Smooth muscle cell (in vitro differentiated cells): ENCODE results near the gene PPP1R16B. TPM values are rescaled to one million over a fixed set of nuclear protein-coding genes. Genes with fewer than 3 reads are reported as not detected.

Experiments
- DNase-seq: peaks from one replicate; lab custom pipeline; 2025; ENCODE audit not compliant: unreplicated experiment; lab: John Stamatoyannopoulos, UW
- H2AFZ ChIP-seq: fragments of 200-600 bp; sonication (generic); 2 replicates; pipeline ENCODE4 v1.6.0; 2016; ENCODE audit warnings: antibody characterized with exemption, low read depth, mild to moderate bottlenecking
- H3F3A ChIP-seq: fragments of 200-600 bp; sonication (generic); 2 replicates; pipeline ENCODE4 v1.6.0; 2017; ENCODE audit warnings: antibody characterized with exemption, low read depth
- H3K27ac ChIP-seq: fragments of 200-600 bp; sonication (generic); 2 replicates; pipeline ENCODE4 v1.5.1; 2016; ENCODE audit warnings: low read depth, mild to moderate bottlenecking
- H3K27me3 ChIP-seq: fragments of 200-600 bp; sonication (generic); 2 replicates; pipeline ENCODE4 v1.6.1; 2016; ENCODE audit warnings: low read depth, mild to moderate bottlenecking
- H3K36me3 ChIP-seq: fragments of 200-600 bp; sonication (generic); 2 replicates; pipeline ENCODE4 v1.5.1; 2016; ENCODE audit warnings: low read depth
- H3K4me1 ChIP-seq: fragments of 200-600 bp; sonication (generic); 2 replicates; pipeline ENCODE4 v1.5.1; 2016; ENCODE audit warnings: low read depth
- H3K4me2 ChIP-seq: fragments of 200-600 bp; sonication (generic); 2 replicates; pipeline ENCODE4 v1.6.0; 2016; ENCODE audit warnings: mild to moderate bottlenecking
- H3K4me3 ChIP-seq: fragments of 200-600 bp; sonication (generic); 2 replicates; pipeline ENCODE4 v1.5.1; 2016; ENCODE audit warnings: mild to moderate bottlenecking
- H3K79me2 ChIP-seq: fragments of 200-600 bp; sonication (generic); 2 replicates; pipeline ENCODE4 v1.6.0; 2016; ENCODE audit warnings: low read depth, mild to moderate bottlenecking
- H3K9ac ChIP-seq: fragments of 200-600 bp; sonication (generic); 2 replicates; pipeline ENCODE4 v1.6.0; 2016; ENCODE audit warnings: low read depth
- H3K9me3 ChIP-seq: fragments of 200-600 bp; sonication (generic); replicated peaks from 2 replicates; pipeline ENCODE4 v1.5.1; 2016; ENCODE audit warnings: low read depth
- H4K20me1 ChIP-seq: fragments of 200-600 bp; sonication (generic); 2 replicates; pipeline ENCODE4 v1.6.0; 2016; ENCODE audit warnings: low read depth
- WGBS: methylation state at CpG from one replicate; pipeline ENCODE4 v1.1.7; 2016; ENCODE audit warnings: low lambda C conversion rate; 5-methylcytosine and 5-hydroxymethylcytosine counted together
- polyA plus RNA-seq: library from polyadenylated mRNA; unstranded; fragments of >200 nt; fragmentation: Nextera tagmentation; extraction: Ambion mirVana; gene quantifications from 2 replicates; pipeline ENCODE4 v1.2.1, GENCODE V29; 2016
- total RNA-seq: library from RNA; depleted of rRNA; stranded (reverse); fragments of >200 nt; gene quantifications from 2 replicates; pipeline ENCODE4 v1.2.3, GENCODE V29; 2014
- TF ChIP-seq, protein P1 (sequence below): fragments of 200-600 bp; sonication (generic); IDR thresholded peaks from 2 replicates; pipeline ENCODE4 v1.5.1; 2017; ENCODE audit warnings: borderline replicate concordance, mild to moderate bottlenecking, antibody characterized with exemption; ENCODE audit not compliant: insufficient read depth, poor library complexity, severe bottlenecking

PPP1R16B gene
- total and polyA plus RNA-seq, 2 experiments from 2014 or later: not detected

DNA sequence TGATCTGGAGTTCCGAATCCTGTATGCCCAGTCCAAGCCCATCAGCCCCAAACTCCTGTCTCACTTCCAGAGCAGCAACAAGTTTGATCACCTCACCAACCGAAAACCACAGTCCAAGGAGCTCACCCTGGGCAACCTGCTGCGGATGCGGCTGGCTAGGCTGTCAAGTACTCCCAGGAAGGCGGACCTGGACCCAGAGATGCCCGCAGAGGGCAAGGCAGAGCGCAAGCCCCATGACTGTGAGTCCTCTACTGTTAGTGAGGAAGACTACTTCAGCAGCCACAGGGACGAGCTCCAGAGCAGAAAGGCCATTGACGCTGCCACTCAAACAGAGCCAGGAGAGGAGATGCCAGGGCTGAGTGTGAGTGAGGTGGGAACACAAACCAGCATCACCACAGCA, 146.1 kb downstream of the PPP1R16B start:
- Histone ChIP-seq H4K20me1 (no peaks in the 10 kb centered on the region), H3F3A (no peaks in the 10 kb centered on the region), H3K4me2 (no peak overlapping the region), H2AFZ (no peak overlapping the region), H3K27ac (no peak overlapping the region), H3K79me2 (no peaks in the 10 kb centered on the region), H3K36me3 (no peaks in the 10 kb centered on the region), H3K4me3 (no peak overlapping the region), H3K9ac (no peak overlapping the region), H3K4me1 (no peaks in the 10 kb centered on the region), H3K9me3 (no peaks in the 10 kb centered on the region), H3K27me3 (no peaks in the 10 kb centered on the region)
- TF ChIP-seq, protein P1, sequence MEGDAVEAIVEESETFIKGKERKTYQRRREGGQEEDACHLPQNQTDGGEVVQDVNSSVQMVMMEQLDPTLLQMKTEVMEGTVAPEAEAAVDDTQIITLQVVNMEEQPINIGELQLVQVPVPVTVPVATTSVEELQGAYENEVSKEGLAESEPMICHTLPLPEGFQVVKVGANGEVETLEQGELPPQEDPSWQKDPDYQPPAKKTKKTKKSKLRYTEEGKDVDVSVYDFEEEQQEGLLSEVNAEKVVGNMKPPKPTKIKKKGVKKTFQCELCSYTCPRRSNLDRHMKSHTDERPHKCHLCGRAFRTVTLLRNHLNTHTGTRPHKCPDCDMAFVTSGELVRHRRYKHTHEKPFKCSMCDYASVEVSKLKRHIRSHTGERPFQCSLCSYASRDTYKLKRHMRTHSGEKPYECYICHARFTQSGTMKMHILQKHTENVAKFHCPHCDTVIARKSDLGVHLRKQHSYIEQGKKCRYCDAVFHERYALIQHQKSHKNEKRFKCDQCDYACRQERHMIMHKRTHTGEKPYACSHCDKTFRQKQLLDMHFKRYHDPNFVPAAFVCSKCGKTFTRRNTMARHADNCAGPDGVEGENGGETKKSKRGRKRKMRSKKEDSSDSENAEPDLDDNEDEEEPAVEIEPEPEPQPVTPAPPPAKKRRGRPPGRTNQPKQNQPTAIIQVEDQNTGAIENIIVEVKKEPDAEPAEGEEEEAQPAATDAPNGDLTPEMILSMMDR: no peak
- no peak for DNase-seq
- 98% methylated on average over 9 of the region's 9 CpGs for WGBS

DNA sequence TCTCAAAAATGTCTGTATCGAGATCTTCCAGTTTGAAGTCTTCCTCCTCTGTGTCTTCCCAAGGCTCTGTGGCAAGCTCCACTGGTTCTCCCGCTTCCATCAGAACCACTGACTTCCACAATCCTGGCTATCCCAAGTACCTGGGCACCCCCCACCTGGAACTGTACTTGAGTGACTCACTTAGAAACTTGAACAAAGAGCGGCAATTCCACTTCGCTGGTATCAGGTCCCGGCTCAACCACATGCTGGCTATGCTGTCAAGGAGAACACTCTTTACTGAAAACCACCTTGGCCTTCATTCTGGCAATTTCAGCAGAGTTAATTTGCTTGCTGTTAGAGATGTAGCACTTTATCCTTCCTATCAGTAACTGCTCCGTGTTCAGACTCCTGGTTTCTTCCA, 146.7 kb downstream of the PPP1R16B start:
- 97% methylated on average over 6 of the region's 6 CpGs for WGBS
- Histone ChIP-seq H3F3A (no peaks in the 10 kb centered on the region), H3K4me3 (no peak overlapping the region), H3K9ac (no peak overlapping the region), H2AFZ (no peak overlapping the region), H3K36me3 (no peaks in the 10 kb centered on the region), H3K27ac (no peak overlapping the region), H3K4me2 (no peak overlapping the region), H4K20me1 (no peaks in the 10 kb centered on the region), H3K4me1 (no peaks in the 10 kb centered on the region), H3K27me3 (no peaks in the 10 kb centered on the region), H3K9me3 (no peaks in the 10 kb centered on the region), H3K79me2 (no peaks in the 10 kb centered on the region)
- TF ChIP-seq, protein P1: no peak
- DNase-seq: no peak

DNA sequence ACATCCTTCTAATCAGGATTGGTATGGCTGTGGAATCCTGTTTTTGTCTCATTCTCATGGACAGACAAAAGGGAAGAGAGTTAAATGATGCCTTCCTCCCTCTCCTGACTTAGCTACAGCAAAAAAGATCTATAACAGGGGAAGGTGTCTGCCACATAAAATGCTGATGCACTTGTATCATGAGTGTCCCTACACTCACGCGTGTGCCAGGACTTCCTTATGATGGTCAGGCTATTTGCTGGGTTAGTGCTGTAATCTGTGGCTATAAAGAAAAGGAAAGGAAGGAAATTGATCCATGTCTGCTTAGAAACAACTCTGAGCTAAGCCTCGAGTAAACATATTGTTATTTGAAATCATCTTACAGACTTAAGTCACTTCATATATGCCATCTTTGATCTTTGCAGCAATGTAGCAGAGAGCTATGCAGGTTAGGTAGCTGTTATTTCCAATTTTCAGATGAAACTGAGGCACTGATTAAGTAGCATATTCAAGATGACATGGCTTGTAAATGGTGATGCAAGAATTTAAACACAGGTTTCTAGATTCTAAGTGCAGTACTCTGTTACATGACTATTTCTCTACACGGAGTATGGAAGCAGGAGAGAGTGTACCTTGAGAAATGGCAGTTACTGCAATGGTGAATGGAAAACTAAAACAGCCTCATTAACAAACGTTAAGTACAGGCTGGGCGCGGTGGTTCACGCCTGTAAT, 148.3 kb downstream of the PPP1R16B start:
- TF ChIP-seq, protein P1: no peak
- H3K4me3 ChIP-seq: no peak overlapping the region
- H2AFZ ChIP-seq: no peak overlapping the region
- H3K4me1 ChIP-seq: no peaks in the 10 kb centered on the region
- no peak overlapping the region for H3K4me2 ChIP-seq
- no peaks in the 10 kb centered on the region for H3K27me3 ChIP-seq
- H3K9me3 ChIP-seq: no peaks in the 10 kb centered on the region
- WGBS: 96% methylated on average over 8 of the region's 8 CpGs
- no peaks in the 10 kb centered on the region for H4K20me1 ChIP-seq
- H3K79me2 ChIP-seq: no peaks in the 10 kb centered on the region
- no peak for DNase-seq
- H3K36me3 ChIP-seq: no peaks in the 10 kb centered on the region
- H3K9ac ChIP-seq: no peak overlapping the region
- H3F3A ChIP-seq: no peaks in the 10 kb centered on the region
- H3K27ac ChIP-seq: no peak overlapping the region
